Astrocyte (in vitro differentiated cells and primary cell): ENCODE results near the gene NCK2. TPM values are rescaled to one million over a fixed set of nuclear protein-coding genes. Genes with fewer than 3 reads are reported as not detected.

Source experiments
- DNase-seq: peaks from one replicate; pipeline ENCODE4 v3.0.0-alpha.2; 2010; ENCODE audit warnings: low read depth
- FAIRE-seq: peaks from 2 replicates; lab custom pipeline; 2011; peaks lifted over from hg19 to GRCh38; lab: Jason Lieb, UNC
- H2AFZ ChIP-seq: 2 replicates; pipeline ENCODE4 v1.6.0; 2012; ENCODE audit warnings: low read depth, low read length, inconsistent platforms
- H3K27ac ChIP-seq: 2 replicates; pipeline ENCODE4 v1.5.1; 2011; ENCODE audit warnings: low read depth, low read length, inconsistent platforms
- H3K27me3 ChIP-seq: 2 replicates; pipeline ENCODE4 v1.6.0; 2011; ENCODE audit warnings: low read length, inconsistent platforms; ENCODE audit not compliant: insufficient read depth
- H3K36me3 ChIP-seq: 2 replicates; pipeline ENCODE4 v1.5.1; 2011; ENCODE audit warnings: low read length, inconsistent platforms; ENCODE audit not compliant: insufficient read depth
- H3K4me1 ChIP-seq: 2 replicates; pipeline ENCODE4 v1.5.1; 2011; ENCODE audit warnings: low read length, inconsistent platforms; ENCODE audit not compliant: insufficient read depth
- H3K4me2 ChIP-seq: 2 replicates; pipeline ENCODE4 v1.6.0; 2012; ENCODE audit warnings: low read length, inconsistent platforms
- H3K4me3 ChIP-seq: 2 replicates; pipeline ENCODE4 v1.5.1; 2011; ENCODE audit warnings: low read depth, mild to moderate bottlenecking, low read length, inconsistent platforms; ENCODE audit not compliant: insufficient read depth
- H3K79me2 ChIP-seq: 2 replicates; pipeline ENCODE4 v1.6.0; 2012; ENCODE audit warnings: mild to moderate bottlenecking, low read length, inconsistent platforms; ENCODE audit not compliant: insufficient read depth
- H3K9ac ChIP-seq: 2 replicates; pipeline ENCODE4 v1.6.0; 2012; ENCODE audit warnings: mild to moderate bottlenecking, low read length, inconsistent platforms
- H3K9me3 ChIP-seq: 2 replicates; pipeline ENCODE4 v1.5.1; 2012; ENCODE audit warnings: low read depth, mild to moderate bottlenecking, low read length, inconsistent platforms; ENCODE audit not compliant: insufficient read depth
- H4K20me1 ChIP-seq: 2 replicates; pipeline ENCODE4 v1.6.0; 2012; ENCODE audit warnings: low read length, inconsistent platforms; ENCODE audit not compliant: insufficient read depth
- H3K27ac Mint-ChIP-seq: one replicate; pipeline ENCODE4 v1.8.0; 2021; ENCODE audit warnings: mild to moderate bottlenecking, mixed read lengths; ENCODE audit not compliant: unreplicated experiment
- H3K27me3 Mint-ChIP-seq: one replicate; pipeline ENCODE4 v1.8.0; 2021; ENCODE audit warnings: low read depth, mixed read lengths; ENCODE audit not compliant: unreplicated experiment
- H3K36me3 Mint-ChIP-seq: one replicate; pipeline ENCODE4 v1.8.0; 2021; ENCODE audit warnings: low read depth, mixed read lengths; ENCODE audit not compliant: unreplicated experiment
- H3K4me1 Mint-ChIP-seq: one replicate; pipeline ENCODE4 v1.8.0; 2021; ENCODE audit warnings: low read depth, mixed read lengths; ENCODE audit not compliant: unreplicated experiment
- H3K4me3 Mint-ChIP-seq: one replicate; pipeline ENCODE4 v1.8.0; 2021; ENCODE audit warnings: mild to moderate bottlenecking, moderate library complexity, mixed read lengths; ENCODE audit not compliant: unreplicated experiment
- H3K9me3 Mint-ChIP-seq: one replicate; pipeline ENCODE4 v1.8.0; 2021; ENCODE audit warnings: mild to moderate bottlenecking, mixed read lengths; ENCODE audit not compliant: unreplicated experiment
- CTCF ChIP-seq: IDR thresholded peaks from 2 replicates; pipeline ENCODE4 v1.5.1; 2011; ENCODE audit warnings: low read depth, mild to moderate bottlenecking, inconsistent platforms, low read length, moderate library complexity; ENCODE audit not compliant: insufficient read depth
- EZH2 ChIP-seq: IDR thresholded peaks from 2 replicates; pipeline ENCODE4 v1.6.1; 2012; ENCODE audit warnings: mild to moderate bottlenecking, low read length, inconsistent platforms; ENCODE audit not compliant: insufficient read depth
- total RNA-seq: library from RNA; stranded (reverse); gene quantifications from 2 replicates; pipeline ENCODE4 v1.2.1, GENCODE V29; 2021

NCK2 gene
- total RNA-seq, 1 donor from 2014 or later, result 61.6 TPM

- Histone ChIP-seq H3K27ac (no peak overlapping the region), H3K4me1 (no peaks in the 10 kb centered on the region), H3K27me3 (peaks cover 8% of the 10 kb centered on the region), H3K4me2 (no peak overlapping the region), H3K4me3 (no peak overlapping the region), H3K9me3 (no peaks in the 10 kb centered on the region), H3K79me2 (no peaks in the 10 kb centered on the region), H2AFZ (no peak overlapping the region), H3K9ac (no peak overlapping the region), H4K20me1 (no peaks in the 10 kb centered on the region), H3K36me3 (no peaks in the 10 kb centered on the region)
- no peak overlapping the region for H3K4me3 Mint-ChIP-seq
- no peaks in the 10 kb centered on the region for H3K9me3 Mint-ChIP-seq
- FAIRE-seq (no peak), DNase-seq (no peak)
- H3K4me1 Mint-ChIP-seq, result no peaks in the 10 kb centered on the region
- H3K36me3 Mint-ChIP-seq, result no peaks in the 10 kb centered on the region
- H3K27ac Mint-ChIP-seq, result no peak overlapping the region
- TF ChIP-seq EZH2, result no peak
- TF ChIP-seq CTCF, result no peak
- H3K27me3 Mint-ChIP-seq, result peaks cover 6% of the 10 kb centered on the region
Observed at GRCh38 chr2:105698820-105699219, 45.9 kb upstream of the NCK2 start.

GRCh38 chr2:105701042-105701441 lies 43.7 kb upstream of the NCK2 start:
- Histone ChIP-seq H3K4me3 (no peak overlapping the region), H3K27ac (no peak overlapping the region), H3K4me2 (no peak overlapping the region), H3K27me3 (peaks cover 8% of the 10 kb centered on the region), H4K20me1 (no peaks in the 10 kb centered on the region), H3K36me3 (no peaks in the 10 kb centered on the region), H3K4me1 (no peaks in the 10 kb centered on the region), H3K9ac (no peak overlapping the region), H3K9me3 (no peaks in the 10 kb centered on the region), H2AFZ (no peak overlapping the region), H3K79me2 (no peaks in the 10 kb centered on the region)
- no peak for TF ChIP-seq EZH2
- TF ChIP-seq CTCF, result no peak
- H3K27ac Mint-ChIP-seq, result no peak overlapping the region
- DNase-seq (no peak), FAIRE-seq (no peak)
- no peak overlapping the region for H3K4me3 Mint-ChIP-seq
- H3K9me3 Mint-ChIP-seq, result peaks cover 6% of the 10 kb centered on the region
- no peaks in the 10 kb centered on the region for H3K36me3 Mint-ChIP-seq
- H3K27me3 Mint-ChIP-seq, result peaks cover 6% of the 10 kb centered on the region
- no peaks in the 10 kb centered on the region for H3K4me1 Mint-ChIP-seq

GRCh38 chr2:105708697-105709096 lies 36.0 kb upstream of the NCK2 start:
- no peak for DNase-seq
- no peak overlapping the region for H2AFZ ChIP-seq
- no peaks in the 10 kb centered on the region for H4K20me1 ChIP-seq
- H3K9me3 Mint-ChIP-seq, result peaks cover 6% of the 10 kb centered on the region
- FAIRE-seq, result no peak
- H3K9ac ChIP-seq, result no peak overlapping the region
- H3K27me3 ChIP-seq, result no peaks in the 10 kb centered on the region
- no peak overlapping the region for H3K4me3 ChIP-seq
- TF ChIP-seq CTCF, result no peak
- TF ChIP-seq EZH2, result no peak
- peaks cover 15% of the 10 kb centered on the region for H3K4me1 ChIP-seq
- H3K4me2 ChIP-seq, result no peak overlapping the region
- no peaks in the 10 kb centered on the region for H3K9me3 ChIP-seq
- H3K27me3 Mint-ChIP-seq, result no peaks in the 10 kb centered on the region
- H3K4me3 Mint-ChIP-seq, result no peak overlapping the region
- no peaks in the 10 kb centered on the region for H3K36me3 Mint-ChIP-seq
- H3K36me3 ChIP-seq, result no peaks in the 10 kb centered on the region
- H3K27ac Mint-ChIP-seq, result no peak overlapping the region
- no peaks in the 10 kb centered on the region for H3K79me2 ChIP-seq
- H3K4me1 Mint-ChIP-seq, result peaks cover 15% of the 10 kb centered on the region
- no peak overlapping the region for H3K27ac ChIP-seq
